Dermis blood vessel endothelial cell (primary cell): ENCODE measurements around the gene NFIX. TPM values are rescaled to one million over a fixed set of nuclear protein-coding genes. Genes with fewer than 3 reads are reported as not detected.
A peak's percentile ranks its signal among the peaks of the same experiment; 100 is the strongest.

ENCODE experiments used
- DNase-seq: peaks from one replicate; pipeline ENCODE4 v3.0.0; 2010
- total RNA-seq: library from RNA; depleted of rRNA; stranded (reverse); fragments of >200 nt; gene quantifications from 2 replicates; pipeline ENCODE4 v1.2.3, GENCODE V29; 2014

Gene NFIX
- total RNA-seq, 1 donor from 2014 or later, result 12.6 TPM

DNA sequence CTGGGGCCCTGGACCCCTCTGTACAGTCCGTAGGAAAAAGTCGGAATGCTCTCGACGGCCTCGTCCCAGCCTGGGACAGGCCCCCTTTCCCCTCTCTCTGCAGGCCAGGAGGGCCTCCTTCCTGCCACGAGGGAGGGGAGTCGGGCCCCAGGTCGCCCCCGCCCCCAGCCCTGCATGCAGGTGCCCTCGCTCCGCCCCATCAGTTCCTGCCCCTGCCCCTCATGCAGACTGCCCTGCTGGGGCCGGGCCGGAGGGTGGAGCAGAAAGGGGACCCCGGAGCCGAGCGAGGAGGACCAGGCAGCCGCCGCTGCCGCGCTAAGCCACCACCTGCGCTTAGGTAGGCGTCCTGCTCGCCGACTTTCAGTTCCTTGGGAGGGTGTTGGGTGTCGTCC is 100.1 kb downstream of the NFIX start:
- no peak for DNase-seq

DNA sequence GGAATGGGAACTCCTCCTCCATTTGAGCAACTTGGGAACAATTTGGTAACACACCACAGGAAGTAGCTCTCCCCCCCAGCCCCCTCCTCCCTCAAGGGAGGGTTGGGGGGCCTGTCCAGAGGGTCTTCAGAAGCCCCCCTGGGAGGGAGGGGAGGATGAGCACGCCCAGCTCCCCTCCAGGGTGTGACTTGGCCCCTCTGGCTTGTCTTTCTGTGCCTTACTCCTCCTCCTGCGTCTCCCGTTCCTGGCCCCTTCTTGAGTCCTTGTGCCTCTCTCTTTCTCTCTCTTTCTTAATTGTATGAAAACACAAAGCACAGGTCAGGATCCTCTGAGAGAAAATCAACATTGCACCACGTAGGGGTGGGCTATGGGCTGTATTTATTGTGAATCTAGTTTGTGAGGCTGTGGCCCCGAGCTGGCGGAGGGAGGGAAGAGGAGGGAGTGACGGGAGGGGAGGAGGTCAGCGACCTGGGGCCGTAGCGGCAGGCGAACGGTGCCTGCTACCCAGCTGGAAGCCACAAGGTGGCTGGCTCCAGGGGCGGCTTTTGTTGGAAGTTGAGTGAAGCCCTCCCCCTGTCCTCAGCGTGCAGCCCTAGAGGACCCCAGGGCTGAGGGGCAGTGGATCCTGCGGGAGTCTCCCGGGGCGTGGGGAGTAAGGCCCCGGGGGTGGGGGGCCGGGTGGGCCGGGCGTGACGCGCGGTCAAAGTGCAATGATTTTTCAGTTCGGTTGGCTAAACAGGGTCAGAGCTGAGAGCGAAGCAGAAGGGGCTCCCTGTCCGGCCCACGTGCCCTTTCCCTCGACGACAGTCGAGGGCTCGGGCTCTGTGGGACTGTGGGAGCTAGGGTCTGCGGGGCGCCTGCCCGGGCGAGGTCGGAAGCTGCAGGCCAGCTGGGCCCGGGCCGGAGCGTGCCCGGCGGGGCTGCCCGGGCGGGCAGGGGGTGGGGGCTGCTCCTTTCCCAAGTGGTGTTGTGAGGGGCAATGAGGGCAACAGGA is 101.0 kb downstream of the NFIX start:
- peak; percentile 56 for DNase-seq

GRCh38 chr19:13097033-13097462 is 101.8 kb downstream of the NFIX start:
- no peak for DNase-seq

- DNase-seq, result peak; percentile 56
Observed at GRCh38 chr19:13097463-13098258, 102.4 kb downstream of the NFIX start.

DNA sequence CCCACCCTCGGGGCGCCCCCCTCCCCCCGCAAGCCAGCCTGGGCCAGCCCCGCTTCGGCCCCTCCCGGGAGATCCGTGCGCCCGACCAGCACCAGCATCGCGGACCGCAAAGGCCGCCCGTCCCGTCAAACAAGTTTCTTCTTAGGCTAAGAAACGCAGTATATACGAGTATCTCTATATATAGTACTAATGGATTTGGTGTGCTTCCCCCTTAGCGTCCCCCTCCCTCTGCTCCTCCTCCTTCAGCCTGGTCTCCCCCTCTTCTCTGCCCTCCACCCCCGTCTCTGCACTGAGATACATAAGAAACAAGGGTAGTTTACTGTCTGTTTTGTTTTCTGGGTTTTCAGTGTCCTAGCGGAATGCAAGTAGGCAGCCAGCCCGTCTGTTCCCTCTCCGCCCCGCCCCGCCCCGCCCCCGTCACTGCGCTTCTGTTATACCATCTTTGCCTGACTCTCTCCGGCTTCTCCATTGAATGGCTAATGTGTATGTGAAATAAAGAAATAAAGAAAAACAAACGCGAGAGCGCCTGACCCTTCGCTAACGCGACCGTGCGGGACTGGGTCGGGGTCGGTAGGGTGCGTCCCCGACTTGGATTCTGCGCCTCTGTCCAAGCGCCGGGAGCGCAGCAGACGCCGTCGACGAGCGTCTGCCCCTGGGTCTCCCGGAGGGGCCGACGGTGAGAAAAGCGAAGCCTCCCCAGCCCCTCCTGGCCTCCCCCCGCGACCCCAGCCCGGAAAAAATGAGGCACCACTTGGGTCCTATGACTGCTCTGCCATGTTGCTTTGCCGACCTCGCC is 103.2 kb downstream of the NFIX start:
- DNase-seq, result peak; percentile 58

- peak; percentile 88 for DNase-seq
Observed at GRCh38 chr19:13099073-13099999, 104.1 kb downstream of the NFIX start.

GRCh38 chr19:13100031-13100588 is 104.8 kb downstream of the NFIX start:
- peak; percentile 44 for DNase-seq

DNA sequence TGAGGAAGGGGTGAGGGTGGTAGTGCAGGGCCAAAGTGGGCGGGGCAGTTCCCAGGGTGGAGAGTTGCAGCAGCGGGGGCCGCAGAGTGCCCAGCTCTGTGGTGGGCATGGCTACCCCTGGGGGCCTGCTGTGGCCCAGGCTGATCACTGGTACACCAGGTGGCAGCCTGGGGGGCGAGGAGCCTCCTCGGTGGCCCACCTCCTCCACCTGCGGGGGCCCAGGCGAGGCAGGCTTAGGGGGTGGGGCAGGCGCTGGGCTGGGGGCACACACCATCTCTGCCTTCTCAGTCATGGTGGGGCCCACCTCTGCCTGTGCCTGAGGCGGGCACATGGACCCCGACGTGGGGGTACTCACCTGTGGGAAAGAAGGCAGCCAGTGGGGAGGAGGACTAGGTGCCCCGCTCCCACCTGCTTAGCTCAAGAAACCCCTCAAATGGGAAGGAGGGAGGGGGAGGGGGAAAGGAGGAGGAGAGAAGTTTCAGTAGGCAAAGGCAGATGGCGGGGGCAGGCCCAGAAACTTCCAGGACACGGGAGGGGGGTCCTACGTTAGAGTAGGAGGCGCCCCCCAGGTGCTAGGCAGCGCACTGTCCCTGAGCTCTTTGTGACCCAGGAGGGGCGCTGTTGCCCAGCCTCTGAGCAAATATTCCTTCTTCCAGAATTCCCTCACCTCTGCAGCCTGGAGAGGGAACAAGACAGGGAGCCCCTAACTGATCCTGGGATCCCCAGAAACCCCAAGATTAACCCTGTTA is 105.7 kb downstream of the NFIX start:
- peak; percentile 76 for DNase-seq

GRCh38 chr19:13101590-13102415 is 106.5 kb downstream of the NFIX start:
- DNase-seq, result no peak

DNA sequence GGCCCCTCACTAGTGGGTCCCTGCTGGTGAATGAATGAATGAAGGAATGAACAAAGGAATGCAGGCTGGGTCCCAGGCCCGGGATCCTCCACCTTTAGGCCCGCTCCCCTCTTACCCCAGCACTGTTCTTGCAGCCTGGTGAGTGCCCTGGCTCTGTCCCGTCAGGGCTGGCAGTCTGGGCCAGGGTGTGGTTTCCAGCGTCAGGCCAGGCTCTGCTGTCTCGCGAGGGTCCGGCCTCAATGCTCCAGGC is 107.1 kb downstream of the NFIX start:
- no peak for DNase-seq

DNA sequence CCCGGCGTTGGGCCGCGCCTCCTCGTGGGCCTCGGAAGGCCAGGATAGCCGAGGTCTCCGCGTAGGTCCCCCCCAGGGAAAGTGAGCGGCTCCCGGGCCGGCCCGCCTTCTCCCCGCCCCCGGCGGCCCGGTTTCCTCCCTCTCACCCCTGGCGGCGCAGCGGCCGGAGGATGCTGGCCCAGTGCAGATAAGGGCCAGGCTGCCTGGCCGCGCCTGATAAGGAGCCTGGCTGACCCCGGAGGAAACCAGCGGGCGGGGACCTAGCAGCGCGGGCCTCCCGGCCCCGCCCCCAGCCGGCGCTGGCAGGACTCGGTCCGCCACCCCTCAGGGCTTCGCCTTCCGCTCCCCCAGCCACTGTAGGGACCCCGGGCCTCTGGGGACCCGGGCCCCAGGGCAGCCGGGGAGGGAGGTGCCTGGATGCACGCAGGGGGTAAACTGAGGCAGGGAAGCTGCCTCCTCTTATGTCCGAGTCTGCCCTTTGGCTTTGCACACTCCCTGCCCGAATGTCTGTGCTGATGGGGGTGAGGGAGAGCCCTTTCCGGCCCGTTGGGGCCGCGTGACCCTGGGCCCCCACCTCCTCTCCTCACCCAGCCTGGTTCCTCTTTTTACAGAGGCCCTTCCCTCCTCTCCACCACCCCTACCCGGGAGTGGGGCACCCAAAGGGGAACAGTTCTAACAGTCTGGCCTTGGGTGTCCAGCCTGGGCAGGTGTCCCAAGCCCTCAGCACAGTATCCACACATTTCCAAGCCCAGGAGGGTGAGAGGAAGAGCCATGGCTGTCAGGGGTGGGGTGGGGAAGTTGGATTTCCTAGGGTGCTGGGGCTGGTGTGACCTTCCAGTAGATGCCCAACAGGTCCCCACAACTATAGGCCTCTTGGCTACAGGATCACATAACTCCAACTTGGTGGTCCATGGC is 107.6 kb downstream of the NFIX start, which contains the start of gene LYL1:
Gene LYL1, minus strand, starts transcription at position 193 of the 915 bp plus-strand sequence. CDS start 1,687 bp downstream, outside the sequence.
- peak; percentile 98 for DNase-seq

DNA sequence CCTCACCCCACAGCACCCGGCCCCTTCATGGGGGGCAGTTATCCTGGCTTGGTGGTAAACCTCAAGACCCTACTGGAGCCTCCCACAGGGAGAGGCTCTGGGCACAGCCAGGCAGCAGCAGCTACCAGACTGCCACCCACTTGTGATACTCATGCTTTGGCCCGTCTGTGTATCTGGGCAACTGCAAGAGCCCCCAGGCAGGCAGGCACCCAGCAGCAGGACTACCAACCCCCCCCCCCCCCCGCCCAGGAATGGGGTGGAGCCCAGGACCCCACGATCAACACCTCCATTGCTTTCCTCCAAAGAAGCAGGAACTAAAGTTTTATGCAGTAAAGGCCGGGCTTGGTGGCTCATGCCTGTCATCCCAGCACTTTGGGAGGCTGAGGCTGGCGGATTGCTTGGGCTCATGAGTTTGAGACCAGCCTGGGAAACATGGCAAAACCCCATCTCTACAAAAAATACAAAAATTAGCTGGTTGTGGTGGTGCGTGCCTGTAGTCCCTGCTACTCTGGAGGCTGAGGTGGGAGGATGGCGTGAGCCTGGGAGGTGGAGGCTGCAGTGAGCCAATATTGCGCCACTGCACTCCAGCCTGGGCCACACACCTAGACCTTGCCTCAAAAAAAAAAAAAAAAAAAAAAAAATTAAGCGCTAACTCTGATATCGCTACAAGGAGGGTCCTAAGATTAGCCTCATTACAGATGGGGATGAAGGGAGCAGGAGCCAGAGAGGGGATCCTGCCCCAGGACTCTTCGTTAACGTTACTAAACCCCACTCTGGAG is 108.5 kb downstream of the NFIX start:
- DNase-seq, result peak; percentile 21

DNA sequence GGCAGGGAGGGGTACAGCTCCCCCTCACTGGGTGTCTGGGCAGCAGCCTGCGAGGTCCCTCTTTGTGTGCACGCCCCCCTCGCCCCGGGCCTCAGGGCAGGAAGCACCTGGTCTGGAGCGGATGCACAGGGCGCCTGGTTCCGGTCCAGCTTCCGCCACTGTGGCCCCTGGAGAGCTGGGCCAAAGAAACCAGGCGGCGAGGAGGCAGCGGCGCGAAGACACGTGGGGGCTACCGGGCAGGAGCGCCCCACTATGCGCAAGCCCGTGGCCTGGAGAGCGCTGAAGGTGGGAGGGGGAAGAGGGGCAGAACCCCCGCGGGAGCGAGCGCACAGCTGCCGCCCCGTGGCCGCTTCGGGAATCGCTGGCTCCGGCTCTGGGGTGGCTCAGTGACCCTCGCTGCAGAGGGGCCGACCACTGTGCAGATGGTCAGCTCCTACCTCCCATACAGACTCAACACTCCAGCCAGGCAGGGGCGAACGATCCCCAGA is 109.1 kb downstream of the NFIX start:
- peak; percentile 93 for DNase-seq

DNA sequence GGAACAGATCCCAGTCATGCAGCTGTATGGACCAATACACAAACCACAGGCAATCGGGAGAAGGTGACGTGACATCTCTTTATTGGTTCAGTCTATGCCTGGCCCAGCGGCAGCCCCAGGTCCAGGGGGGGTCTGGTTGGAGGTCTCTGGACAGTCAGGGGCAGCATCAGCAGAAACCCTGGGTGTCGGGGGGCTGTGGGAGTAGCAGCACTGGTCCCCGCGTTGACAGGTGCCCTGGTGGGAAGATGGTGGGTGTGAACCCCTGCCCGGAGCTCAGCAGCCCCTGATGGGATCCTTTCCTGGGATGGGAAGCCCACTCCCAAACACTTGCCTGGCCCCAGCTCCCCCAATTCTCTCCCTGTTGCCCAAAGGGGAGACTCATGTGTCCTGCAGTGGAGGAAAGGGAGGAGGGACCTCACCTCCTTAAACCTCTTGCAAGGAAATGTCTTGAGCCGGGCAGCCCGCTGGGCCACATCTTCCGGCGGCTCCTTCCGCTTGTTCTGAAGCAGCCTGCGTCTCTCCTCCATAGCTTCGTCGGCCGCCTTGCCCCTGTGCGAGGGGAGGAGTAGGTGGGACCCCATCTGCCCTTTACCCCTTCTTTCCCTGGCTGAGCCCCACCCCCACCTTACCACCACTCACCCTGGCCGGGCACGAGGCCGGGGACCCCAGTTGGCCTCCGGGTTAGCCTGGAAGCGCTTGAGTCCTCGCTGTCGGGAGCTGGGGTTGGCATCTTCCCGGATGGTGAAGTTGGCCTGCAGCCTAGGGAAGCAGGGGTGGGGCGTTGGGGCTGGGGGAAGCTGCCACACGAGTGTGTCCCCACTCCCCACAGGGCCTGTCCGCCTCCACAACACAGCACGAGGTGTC is 109.8 kb downstream of the NFIX start:
- no peak for DNase-seq

DNA sequence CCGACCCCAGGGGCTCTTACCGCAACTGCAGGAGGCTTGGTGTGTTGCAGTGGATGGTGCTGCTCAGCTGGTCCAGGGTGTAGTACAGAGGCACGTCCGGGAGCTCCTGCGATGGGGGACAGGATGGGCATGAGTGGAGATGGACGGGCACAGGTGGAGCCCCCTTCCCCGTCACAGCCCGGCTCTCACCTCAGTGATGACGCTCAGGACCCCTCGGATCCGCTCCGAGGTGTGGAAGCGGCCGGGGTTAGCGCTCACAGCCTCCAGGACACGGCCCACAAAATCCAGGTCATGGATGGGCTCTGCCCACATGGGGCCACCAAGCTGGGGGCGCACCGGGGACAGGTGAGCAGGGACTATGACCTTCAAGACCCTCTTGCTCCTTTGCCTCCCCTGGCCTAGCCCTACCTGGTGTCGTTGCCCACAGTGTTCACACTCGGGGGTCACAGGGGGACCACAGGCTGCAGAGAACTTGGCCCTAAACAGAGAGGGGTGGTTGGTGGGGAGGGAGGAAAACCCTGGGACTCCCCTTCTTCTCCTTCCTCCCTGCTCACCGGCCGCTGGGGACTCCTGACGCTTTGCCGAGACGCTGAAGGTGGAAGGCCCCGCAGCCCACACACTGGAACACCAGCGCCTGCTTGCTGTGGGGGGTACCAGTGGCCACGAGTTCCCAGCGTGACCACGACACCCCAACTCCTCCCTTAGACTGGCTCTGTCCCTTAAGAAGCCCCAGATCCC is 114.3 kb downstream of the NFIX start:
- DNase-seq, result no peak
